Heart right ventricle (tissue), 16 donors: Measurements from ENCODE around the gene TPSAB1. TPM values are rescaled to one million over a fixed set of nuclear protein-coding genes. Genes with fewer than 3 reads are reported as not detected.
"Not testable (repeated sequence)": the region's sequence is repeated elsewhere in the genome, so short reads cannot be mapped to it uniquely, and the experiment has no call there.

ENCODE experiments used
- ATAC-seq, 8 donors: fragments of 200-7000 bp; cut with Tn5 transposase; one replicate each; pipeline ENCODE4 v1.9.1; 2020; ENCODE audit warnings: mild to moderate bottlenecking in 8 of 8, moderate library complexity in 8 of 8, moderate number of reproducible peaks in 1 of 8
- DNase-seq, 2 donors: peaks; one replicate each; pipeline ENCODE4 v3.0.0-alpha.2; 2020
- H3K27ac ChIP-seq, 10 donors: fragments of 200-600 bp; sonication (generic) in 2 of 10; one replicate each; pipeline versions ENCODE4 v1.5.0 to v1.8.0; 2020 to 2022; ENCODE audit warnings: mild to moderate bottlenecking in 3 of 10
- H3K27me3 ChIP-seq, 7 donors: fragments of 200-600 bp; one replicate each; pipeline ENCODE4 v1.8.0; 2021 to 2022; ENCODE audit warnings: mild to moderate bottlenecking in 2 of 7
- H3K36me3 ChIP-seq, 9 donors: fragments of 200-600 bp; sonication (generic) in 1 of 9; one replicate each; pipeline versions ENCODE4 v1.5.0 to v1.8.0; 2020 to 2022; ENCODE audit warnings: mild to moderate bottlenecking in 2 of 9
- H3K4me1 ChIP-seq, 9 donors: fragments of 200-600 bp; sonication (generic) in 1 of 9; one replicate each; pipeline versions ENCODE4 v1.5.0 to v1.8.0; 2020 to 2022; ENCODE audit warnings: mild to moderate bottlenecking in 4 of 9
- H3K4me3 ChIP-seq, 10 donors: fragments of 200-600 bp; sonication (generic) in 2 of 10; one replicate each; pipeline versions ENCODE4 v1.5.0 to v1.8.0; 2020 to 2022; ENCODE audit warnings: mild to moderate bottlenecking in 7 of 10, moderate library complexity in 2 of 10
- H3K9me3 ChIP-seq, 11 donors: fragments of 200-600 bp in 10 of 11; sonication (generic) in 2 of 11; one replicate each; pipeline versions ENCODE4 v1.5.0 to v1.8.0; 2013 to 2022; ENCODE audit warnings: mild to moderate bottlenecking in 2 of 11, control low read depth in 1 of 11, moderate library complexity in 1 of 11
- CTCF ChIP-seq, 9 donors: fragments of 200-600 bp; sonication (generic) in 2 of 9; IDR thresholded peaks; one replicate each; pipeline versions ENCODE4 v1.5.0 to v1.8.0; 2021 to 2022; ENCODE audit warnings: antibody characterized with exemption in 9 of 9, mild to moderate bottlenecking in 5 of 9, moderate library complexity in 1 of 9
- WGBS, 2 donors: extraction: QIAGEN DNeasy Blood & Tissue Kit; methylation state at CpG; one replicate each; pipeline ENCODE4 v1.1.7; 2013; ENCODE audit warnings: inconsistent platforms in 1 of 2; 5-methylcytosine and 5-hydroxymethylcytosine counted together
- intact Hi-C, 10 donors: fragments of 100-400 bp; cut with DNase I; formaldehyde crosslinking; loops; one replicate each; pipeline versions ENCODE4 v1.11.1 to v1.14.2; 2022
- long read RNA-seq, 3 donors: library from polyadenylated mRNA; unstranded; transcript quantifications; one replicate each; pipeline ENCODE4 v2.0.0, GENCODE V29; 2020 to 2021
- polyA plus RNA-seq, 2 donors: library from polyadenylated mRNA; stranded (reverse); fragments of 200-250 nt; gene quantifications; one replicate each; pipeline ENCODE4 v1.2.3, GENCODE V29; 2013
- total RNA-seq, 10 donors: library from RNA; stranded (reverse); fragmentation: NEBNext Ultra II Directional in 3 of 10; extraction: Animal tissue kit (Norgen Biotek cat#: 25700) in 3 of 10; gene quantifications; one replicate each; pipeline versions ENCODE4 v1.2.1 to v1.2.4, GENCODE V29; 2021 to 2023
- donor health status: Arrhythmogenic right ventricular cardiomyopathy.
- donor health status: ischemic (EF 13 %, LVEDD 7.1; RV severe dilation, severe dysfunction).
- donor health status: healthy with polysubstance abuse.
- donor health status: DM: no; HTN: yes; CAD: no.
- donor health status: DM: no; HTN: no; CAD: no.
- donor health status: ischemic (EF 25% LVEDD 6.9; RV normal size, moderate dysfunction).
- donor health status: ischemic (EF 25% LVEDD 5.7; RV mildly dilated, moderate dysfunction).
- donor health status: healthy.
- donor health status: DM: yes; HTN: yes; CAD: no.
- donor health status: Ischemic cardiomyopathy.
- donor health status: ischemic (EF 35%, LVEDD 5.7; RV mildly dilated, moderate dysfunction).
- donor health status: nonischemic (EF 11% LVEDD 7.7; RV severe dilation, severe dysfunction).
- donor health status: DM: yes; HTN: yes; CAD: no.
- donor health status: PGD.
- donor health status: ischemic (EF 29% LVEDD 5.4; RV normal size, mild dysfunction).
- donor health status: nonischemic (EF 23%, LVEDD 6.1; RV moderate dilation, normal function).

The TPSAB1 gene
- total RNA-seq, result 10 to 100 TPM in 1 of 10 donors, 1 to 10 TPM in 7, under 1 TPM in 2; 0.53 to 11.4 (median 2.2) TPM
- polyA plus RNA-seq, result 1 to 10 TPM; 1.5 to 5.8 TPM
- long read RNA-seq, donor 1, partial matches to known transcripts, result 0 of 4 reads
- long read RNA-seq, donor 1, other reads (novel, unspliced or antisense), result 0 of 4 reads
- long read RNA-seq, donor 2, partial matches to known transcripts, result 0 of 2 reads
- long read RNA-seq, donor 2, other reads (novel, unspliced or antisense), result 0 of 2 reads
- long read RNA-seq, donor 3, result 0 reads

DNA sequence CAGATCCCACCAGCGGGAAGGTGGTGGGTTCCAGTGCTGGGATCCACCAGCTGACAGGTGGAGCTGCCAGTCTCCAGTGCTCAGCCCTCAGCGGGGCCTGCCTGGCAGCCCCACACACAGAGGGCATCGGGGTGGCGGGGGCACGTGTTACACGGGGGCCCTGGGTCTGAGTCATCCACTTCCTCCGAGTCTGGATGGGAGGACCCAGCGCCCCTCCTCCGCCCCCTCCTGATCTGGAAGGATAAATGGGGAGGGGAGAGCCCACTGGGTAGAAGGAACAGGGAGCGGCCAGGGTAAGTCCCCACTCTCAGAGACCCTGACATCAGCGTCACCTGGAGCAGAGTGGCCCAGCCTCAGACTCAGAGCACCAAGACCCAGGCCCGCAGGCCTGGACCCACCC lies at the start of gene TPSAB1:
Gene TPSAB1, plus strand, starts transcription at position 270 of the 400 bp plus-strand sequence. CDS start 234 bp downstream, outside the sequence.
- WGBS, 2 donors, result 62 to 75% methylated on average over 5 of the region's 12 CpGs
- H3K36me3 ChIP-seq, H3K9me3 ChIP-seq, H3K27ac ChIP-seq, H3K4me1 ChIP-seq, intact Hi-C loops, DNase-seq, ATAC-seq, H3K4me3 ChIP-seq: not testable (repeated sequence)
- peaks cover 0 to 12% (median 3%) of the 10 kb centered on the region in 7 donors for H3K27me3 ChIP-seq

DNA sequence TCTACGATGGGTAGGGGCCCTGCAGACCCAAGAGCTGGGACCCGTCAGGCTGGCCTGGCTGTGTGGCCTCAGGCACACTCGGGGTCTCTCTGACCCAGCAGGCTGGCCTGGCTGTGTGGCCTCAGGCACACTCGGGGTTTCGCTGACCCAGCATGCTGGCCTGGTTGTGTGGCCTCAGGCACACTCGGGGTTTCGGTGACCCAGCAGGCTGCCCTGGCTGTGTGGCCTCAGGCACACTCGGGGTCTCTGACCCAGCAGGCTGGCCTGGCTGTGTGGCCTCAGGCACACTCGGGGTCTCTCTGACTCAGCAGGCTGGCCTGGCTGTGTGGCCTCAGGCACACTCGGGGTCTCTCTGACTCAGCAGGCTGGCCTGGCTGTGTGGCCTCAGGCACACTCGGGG lies 49.7 kb upstream of the TPSAB1 start:
- H3K9me3 ChIP-seq, H3K4me3 ChIP-seq, ATAC-seq, H3K36me3 ChIP-seq, DNase-seq, H3K4me1 ChIP-seq, H3K27ac ChIP-seq: not testable (repeated sequence)
- intact Hi-C loops, result loop anchor here in 2 of 10 donors (5.0 to 10.0 kb wide), 2 partner anchors 133 to 376 kb away; no protein-coding TSS in a partner anchor
- 86 to 88% methylated on average over 11 of the region's 11 CpGs for WGBS, 2 donors
- peaks cover 0 to 25% (median 8%) of the 10 kb centered on the region in 7 donors for H3K27me3 ChIP-seq

- intact Hi-C loops, result loop anchor here in 2 of 10 donors (5.0 to 10.0 kb wide), 2 partner anchors 135 to 378 kb away; no protein-coding TSS in a partner anchor
- no peak for ATAC-seq
- Histone ChIP-seq H3K27me3 (peaks cover 0 to 32% (median 8%) of the 10 kb centered on the region in 7 donors), H3K27ac (no peak overlapping the region), H3K4me1 (peaks cover 0 to 4% (median 0%) of the 10 kb centered on the region in 9 donors), H3K36me3 (no peaks in the 10 kb centered on the region), H3K4me3 (no peak overlapping the region), H3K9me3 (no peaks in the 10 kb centered on the region)
- 78 to 79% methylated on average over 9 of the region's 9 CpGs for WGBS, 2 donors
- DNase-seq, result no peak
- no peak for TF ChIP-seq CTCF (IDR thresholded peaks at IDR 0.05)
These were observed 48.0 kb upstream of the TPSAB1 start for GRCh38 chr16:1192384-1193073.

- peaks cover 0 to 28% (median 8%) of the 10 kb centered on the region in 7 donors for H3K27me3 ChIP-seq
- H3K27ac ChIP-seq, result no peak overlapping the region
- intact Hi-C loops, result loop anchor here in 2 of 10 donors (5.0 to 10.0 kb wide), 2 partner anchors 136 to 378 kb away; no protein-coding TSS in a partner anchor
- no peak for TF ChIP-seq CTCF (IDR thresholded peaks at IDR 0.05)
- no peak for ATAC-seq
- no peak overlapping the region for H3K4me3 ChIP-seq
- H3K9me3 ChIP-seq, result no peaks in the 10 kb centered on the region
- no peaks in the 10 kb centered on the region for H3K36me3 ChIP-seq
- no peak for DNase-seq
- 78 to 79% methylated on average over 30 of the region's 30 CpGs for WGBS, 2 donors
- peaks cover 0 to 4% (median 0%) of the 10 kb centered on the region in 9 donors for H3K4me1 ChIP-seq
These were observed 47.2 kb upstream of the TPSAB1 start for GRCh38 chr16:1193143-1193824.
